Neural crest cell (in vitro differentiated cells): ENCODE data around the gene FBXO11. TPM values are rescaled to one million over a fixed set of nuclear protein-coding genes. Genes with fewer than 3 reads are reported as not detected.
"Not testable (repeated sequence)": the region's sequence is repeated elsewhere in the genome, so short reads cannot be mapped to it uniquely, and the experiment has no call there.

Experiments used
- DNase-seq: peaks from one replicate; pipeline ENCODE4 v3.0.0; 2021; ENCODE audit warnings: low read depth, mixed read lengths, low spot score
- H3K27ac Mint-ChIP-seq: one replicate; pipeline ENCODE4 v1.8.0; 2021; ENCODE audit warnings: mild to moderate bottlenecking, mixed read lengths; ENCODE audit not compliant: unreplicated experiment
- H3K27me3 Mint-ChIP-seq: 2 replicates; pipeline ENCODE4 v1.8.0; 2021; ENCODE audit warnings: low read depth, mild to moderate bottlenecking, mixed read lengths
- H3K36me3 Mint-ChIP-seq: 2 replicates; pipeline ENCODE4 v1.8.0; 2021; ENCODE audit warnings: low read depth, mild to moderate bottlenecking, mixed read lengths
- H3K4me1 Mint-ChIP-seq: 2 replicates; pipeline ENCODE4 v1.8.0; 2021; ENCODE audit warnings: mixed read lengths
- H3K4me3 Mint-ChIP-seq: one replicate; pipeline ENCODE4 v1.8.0; 2021; ENCODE audit warnings: mild to moderate bottlenecking, mixed read lengths
- H3K9me3 Mint-ChIP-seq: 2 replicates; pipeline ENCODE4 v1.8.0; 2021; ENCODE audit warnings: mixed read lengths
- CTCF ChIP-seq: fragments of 200-600 bp; sonication (generic); conservative IDR thresholded peaks from 2 replicates; pipeline ENCODE4 v1.5.0; 2021; ENCODE audit warnings: antibody characterized with exemption, mild to moderate bottlenecking
- total RNA-seq: library from RNA; stranded (reverse); gene quantifications from 2 replicates; pipeline ENCODE4 v1.2.1, GENCODE V29; 2021

FBXO11 gene
- total RNA-seq, 1 donor from 2014 or later = 86.3 TPM

DNA sequence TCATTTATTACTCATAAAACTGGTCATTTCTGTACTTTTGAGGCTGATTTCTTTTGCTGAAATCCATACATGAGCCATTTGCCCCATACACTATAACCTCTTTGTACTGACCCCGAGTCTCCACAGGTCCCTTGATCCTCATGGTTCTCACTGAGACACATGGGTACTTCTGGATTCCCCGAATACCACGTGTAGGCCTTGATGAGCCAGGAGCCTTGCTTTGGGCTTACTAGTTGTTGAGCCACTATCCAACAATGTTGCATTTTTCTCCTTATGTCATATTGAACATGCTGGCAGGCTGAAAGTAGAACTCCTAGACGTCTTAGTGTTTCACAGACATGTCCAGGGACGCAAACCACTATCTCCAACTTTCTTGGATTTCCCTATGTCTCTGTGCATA lies 2.4 kb upstream of the FBXO11 start:
- H3K27ac Mint-ChIP-seq = no peak overlapping the region
- no peak for DNase-seq
- H3K9me3 Mint-ChIP-seq = no peaks in the 10 kb centered on the region
- H3K4me3 Mint-ChIP-seq = peak overlapping the region; percentile 98
- H3K4me1 Mint-ChIP-seq = peaks cover 24% of the 10 kb centered on the region
- peaks cover 2% of the 10 kb centered on the region for H3K27me3 Mint-ChIP-seq
- peaks cover 4% of the 10 kb centered on the region for H3K36me3 Mint-ChIP-seq
- TF ChIP-seq CTCF = no peak

DNA sequence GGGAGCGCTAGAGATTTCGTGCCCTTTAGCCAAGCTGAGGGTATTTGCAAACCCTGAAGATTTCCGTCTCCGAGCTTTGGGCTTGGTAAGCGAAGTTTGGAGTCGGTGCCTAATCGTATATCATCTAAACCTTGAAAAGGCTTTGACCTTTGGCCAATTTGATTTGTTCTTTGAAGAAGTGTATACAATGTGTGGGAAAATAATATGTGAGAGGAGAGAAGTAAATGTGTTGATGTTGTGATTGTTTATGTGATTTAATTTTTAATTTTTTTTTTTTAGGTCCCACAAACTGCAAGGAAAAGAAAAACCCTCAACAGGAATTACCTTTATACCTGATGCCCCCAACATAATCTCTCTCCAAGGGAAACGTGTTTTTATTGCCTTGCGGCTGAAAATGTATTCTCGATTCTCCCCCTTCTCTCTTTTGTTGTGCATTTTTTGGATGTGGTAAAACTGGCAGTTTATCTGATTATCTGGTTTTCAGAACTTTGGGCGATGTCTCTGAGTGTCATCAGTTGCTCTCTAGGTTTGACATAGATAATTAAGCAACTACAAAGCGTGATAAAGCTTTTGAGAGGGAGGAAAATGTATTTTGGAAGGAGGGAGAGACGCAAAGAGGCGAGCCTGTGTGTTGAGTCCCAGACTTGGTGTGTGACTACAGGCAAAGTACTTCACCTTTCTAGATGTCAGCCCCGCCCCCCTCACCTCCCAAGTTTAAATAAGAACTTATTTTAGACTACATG lies 912 bp upstream of the FBXO11 start:
- Mint-ChIP-seq H3K27me3 (peaks cover 2% of the 10 kb centered on the region), H3K9me3 (no peaks in the 10 kb centered on the region), H3K36me3 (peaks cover 4% of the 10 kb centered on the region), H3K4me3 (peak overlapping the region; percentile 98), H3K27ac (peak overlapping the region; percentile 97), H3K4me1 (peaks cover 39% of the 10 kb centered on the region)
- peak; percentile 11 for TF ChIP-seq CTCF
- DNase-seq = no peak

- H3K9me3 Mint-ChIP-seq = no peaks in the 10 kb centered on the region
- DNase-seq = peak; percentile 50
- no peak for TF ChIP-seq CTCF
- peaks cover 44% of the 10 kb centered on the region for H3K4me1 Mint-ChIP-seq
- peaks cover 2% of the 10 kb centered on the region for H3K27me3 Mint-ChIP-seq
- peak overlapping the region; percentile 98 for H3K4me3 Mint-ChIP-seq
- peaks cover 4% of the 10 kb centered on the region for H3K36me3 Mint-ChIP-seq
- H3K27ac Mint-ChIP-seq = peak overlapping the region; percentile 96
Observed at GRCh38 chr2:47905386-47906156, 727 bp downstream of the FBXO11 start.

- DNase-seq = no peak
- Mint-ChIP-seq H3K36me3 (peaks cover 4% of the 10 kb centered on the region), H3K9me3 (no peaks in the 10 kb centered on the region), H3K4me1 (peaks cover 54% of the 10 kb centered on the region), H3K4me3 (peak overlapping the region; percentile 98), H3K27me3 (peaks cover 2% of the 10 kb centered on the region), H3K27ac (peak overlapping the region; percentile 96)
- TF ChIP-seq CTCF = no peak
Observed at GRCh38 chr2:47903781-47904490, 2.4 kb downstream of the FBXO11 start.

GRCh38 chr2:47901892-47902291 lies 4.4 kb downstream of the FBXO11 start:
- H3K9me3 Mint-ChIP-seq, H3K36me3 Mint-ChIP-seq, H3K27ac Mint-ChIP-seq, DNase-seq, H3K27me3 Mint-ChIP-seq: not testable (repeated sequence)
- H3K4me1 Mint-ChIP-seq = peaks cover 56% of the 10 kb centered on the region
- peak overlapping the region; percentile 98 for H3K4me3 Mint-ChIP-seq
